Measurements from ENCODE around the gene TGFBR3.

- TF ChIP-seq TAF1 (IDR thresholded peaks at IDR 0.05; ENCODE audit: control insufficient read depth, extremely low read depth, insufficient read depth, low read length, severe bottlenecking), result no peak
- TF ChIP-seq ZNF41 (CRISPR knock-in tag; conservative IDR thresholded peaks at IDR 0.05), result no peak
- no peak for TF ChIP-seq FOXP1 (CRISPR knock-in tag; IDR thresholded peaks at IDR 0.05)
- no peak for TF ChIP-seq MYNN (IDR thresholded peaks at IDR 0.05)
- no peak for TF ChIP-seq MYNN (CRISPR knock-in tag; IDR thresholded peaks at IDR 0.05)
- TF ChIP-seq, protein P1, sequence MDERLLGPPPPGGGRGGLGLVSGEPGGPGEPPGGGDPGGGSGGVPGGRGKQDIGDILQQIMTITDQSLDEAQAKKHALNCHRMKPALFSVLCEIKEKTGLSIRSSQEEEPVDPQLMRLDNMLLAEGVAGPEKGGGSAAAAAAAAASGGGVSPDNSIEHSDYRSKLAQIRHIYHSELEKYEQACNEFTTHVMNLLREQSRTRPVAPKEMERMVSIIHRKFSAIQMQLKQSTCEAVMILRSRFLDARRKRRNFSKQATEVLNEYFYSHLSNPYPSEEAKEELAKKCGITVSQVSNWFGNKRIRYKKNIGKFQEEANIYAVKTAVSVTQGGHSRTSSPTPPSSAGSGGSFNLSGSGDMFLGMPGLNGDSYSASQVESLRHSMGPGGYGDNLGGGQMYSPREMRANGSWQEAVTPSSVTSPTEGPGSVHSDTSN (CRISPR knock-in tag; IDR thresholded peaks at IDR 0.05; ENCODE audit: low read depth), result no peak
- TF ChIP-seq, protein P1 (tag; conservative IDR thresholded peaks at IDR 0.05; ENCODE audit: low read depth), result no peak
- TF ChIP-seq, protein P2, sequence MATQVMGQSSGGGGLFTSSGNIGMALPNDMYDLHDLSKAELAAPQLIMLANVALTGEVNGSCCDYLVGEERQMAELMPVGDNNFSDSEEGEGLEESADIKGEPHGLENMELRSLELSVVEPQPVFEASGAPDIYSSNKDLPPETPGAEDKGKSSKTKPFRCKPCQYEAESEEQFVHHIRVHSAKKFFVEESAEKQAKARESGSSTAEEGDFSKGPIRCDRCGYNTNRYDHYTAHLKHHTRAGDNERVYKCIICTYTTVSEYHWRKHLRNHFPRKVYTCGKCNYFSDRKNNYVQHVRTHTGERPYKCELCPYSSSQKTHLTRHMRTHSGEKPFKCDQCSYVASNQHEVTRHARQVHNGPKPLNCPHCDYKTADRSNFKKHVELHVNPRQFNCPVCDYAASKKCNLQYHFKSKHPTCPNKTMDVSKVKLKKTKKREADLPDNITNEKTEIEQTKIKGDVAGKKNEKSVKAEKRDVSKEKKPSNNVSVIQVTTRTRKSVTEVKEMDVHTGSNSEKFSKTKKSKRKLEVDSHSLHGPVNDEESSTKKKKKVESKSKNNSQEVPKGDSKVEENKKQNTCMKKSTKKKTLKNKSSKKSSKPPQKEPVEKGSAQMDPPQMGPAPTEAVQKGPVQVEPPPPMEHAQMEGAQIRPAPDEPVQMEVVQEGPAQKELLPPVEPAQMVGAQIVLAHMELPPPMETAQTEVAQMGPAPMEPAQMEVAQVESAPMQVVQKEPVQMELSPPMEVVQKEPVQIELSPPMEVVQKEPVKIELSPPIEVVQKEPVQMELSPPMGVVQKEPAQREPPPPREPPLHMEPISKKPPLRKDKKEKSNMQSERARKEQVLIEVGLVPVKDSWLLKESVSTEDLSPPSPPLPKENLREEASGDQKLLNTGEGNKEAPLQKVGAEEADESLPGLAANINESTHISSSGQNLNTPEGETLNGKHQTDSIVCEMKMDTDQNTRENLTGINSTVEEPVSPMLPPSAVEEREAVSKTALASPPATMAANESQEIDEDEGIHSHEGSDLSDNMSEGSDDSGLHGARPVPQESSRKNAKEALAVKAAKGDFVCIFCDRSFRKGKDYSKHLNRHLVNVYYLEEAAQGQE (IDR thresholded peaks at IDR 0.05; ENCODE audit: borderline replicate concordance), result no peak
- TF ChIP-seq, protein P2 (CRISPR knock-in tag; IDR thresholded peaks at IDR 0.05; ENCODE audit: low read depth), result no peak
- no peak for TF ChIP-seq ZNF184 (CRISPR knock-in tag; IDR thresholded peaks at IDR 0.05)
Measured at GRCh38 chr1:91784191-91784590, 101.8 kb downstream of the TGFBR3 start.
